HEK293 (cell line): ENCODE data around the gene PRSS16.
A peak's percentile ranks its signal among the peaks of the same experiment; 100 is the strongest.

Source experiments
- CTCF ChIA-PET: fragments of 350-600 bp; formaldehyde crosslinking; extraction: SDS; loops from one replicate; lab custom pipeline; 2021; ENCODE audit warnings: antibody characterized with exemption; lab: Yijun Ruan, JAX
- POLR2A ChIA-PET: fragments of 300-600 bp; formaldehyde crosslinking; extraction: SDS; loops from one replicate; lab custom pipeline; 2020; ENCODE audit warnings: antibody characterized with exemption, inconsistent platforms; lab: Yijun Ruan, JAX
- H3K27ac ChIP-seq: fragments of 200-500 bp; sonication (Bioruptor generic); 2 replicates; pipeline ENCODE4 v1.5.1; 2014; ENCODE audit warnings: low read depth, low read length, control low read depth, inconsistent platforms; ENCODE audit errors: extremely low read depth
- H3K36me3 ChIP-seq, 2 experiments: fragments of 200-500 bp in 1 of 2; sonication (Bioruptor generic) in 1 of 2; 1 replicate in 1 of 2; 2 replicates in 1 of 2; pipeline ENCODE4 v1.5.1; 2014 to 2017; ENCODE audit warnings: inconsistent platforms in 2 of 2, low read length in 2 of 2; ENCODE audit not compliant: control insufficient read depth in 2 of 2, insufficient read depth in 1 of 2
- H3K4me1 ChIP-seq: fragments of 200-500 bp; sonication (Bioruptor generic); 2 replicates; pipeline ENCODE4 v1.5.1; 2014; ENCODE audit warnings: mild to moderate bottlenecking, low read length, inconsistent platforms; ENCODE audit not compliant: control insufficient read depth, insufficient read depth
- H3K4me3 ChIP-seq: 2 replicates; pipeline ENCODE4 v1.5.1; 2011; ENCODE audit warnings: low read depth, mild to moderate bottlenecking, control low read depth, low read length, moderate library complexity
- H3K9me3 ChIP-seq: fragments of 200-500 bp; sonication (Bioruptor generic); 2 replicates; pipeline ENCODE4 v1.5.1; 2014; ENCODE audit warnings: low read depth, low read length, inconsistent platforms; ENCODE audit not compliant: control insufficient read depth, insufficient read depth
- HOXC10 ChIP-seq: sonication (generic); formaldehyde crosslinking; IDR thresholded peaks from 2 replicates; pipeline ENCODE4 v1.8.1; 2023; ENCODE audit warnings: mild to moderate bottlenecking, missing genetic modification reagents
- KLF7 ChIP-seq: fragments of 450-650 bp; formaldehyde crosslinking; IDR thresholded peaks from 2 replicates; pipeline ENCODE4 v1.5.1; 2016; ENCODE audit warnings: missing biosample characterization, missing genetic modification characterization, borderline replicate concordance
- REPIN1 ChIP-seq: fragments of 450-650 bp; formaldehyde crosslinking; IDR thresholded peaks from 2 replicates; pipeline ENCODE4 v1.5.1; 2017; ENCODE audit warnings: missing biosample characterization, missing genetic modification characterization, low read depth
- SALL2 ChIP-seq: fragments of 450-650 bp; formaldehyde crosslinking; IDR thresholded peaks from 2 replicates; pipeline ENCODE4 v1.5.0; 2017; ENCODE audit warnings: missing biosample characterization, mild to moderate bottlenecking, missing genetic modification characterization, borderline replicate concordance
- SETDB1 ChIP-seq: IDR thresholded peaks from one replicate; pipeline ENCODE4 v1.6.1; 2017; ENCODE audit warnings: mild to moderate bottlenecking, low read length, moderate library complexity, mixed read lengths; ENCODE audit not compliant: insufficient read length
- YY1 ChIP-seq: fragments of 450-650 bp; formaldehyde crosslinking; IDR thresholded peaks from 2 replicates; pipeline ENCODE4 v1.5.1; 2018; ENCODE audit warnings: missing biosample characterization, missing genetic modification characterization
- ZBTB11 ChIP-seq: fragments of 450-650 bp; formaldehyde crosslinking; conservative IDR thresholded peaks from 2 replicates; pipeline ENCODE4 v1.5.1; 2016; ENCODE audit warnings: low read depth, missing biosample characterization, missing genetic modification characterization
- ZFP37 ChIP-seq: fragments of 450-650 bp; formaldehyde crosslinking; IDR thresholded peaks from 2 replicates; pipeline ENCODE4 v1.5.1; 2016; ENCODE audit warnings: missing biosample characterization, missing genetic modification characterization
- ZNF10 ChIP-seq: fragments of 450-650 bp; formaldehyde crosslinking; IDR thresholded peaks from 2 replicates; pipeline ENCODE4 v1.5.1; 2017; ENCODE audit warnings: missing biosample characterization, missing genetic modification characterization
- ZNF121 ChIP-seq: fragments of 450-650 bp; formaldehyde crosslinking; IDR thresholded peaks from 2 replicates; pipeline ENCODE4 v1.5.1; 2016; ENCODE audit warnings: missing biosample characterization, missing genetic modification characterization
- ZNF133 ChIP-seq: fragments of 450-650 bp; formaldehyde crosslinking; IDR thresholded peaks from 2 replicates; pipeline ENCODE4 v1.5.1; 2016; ENCODE audit warnings: missing biosample characterization, missing genetic modification characterization
- ZNF146 ChIP-seq: fragments of 450-650 bp; formaldehyde crosslinking; IDR thresholded peaks from 2 replicates; pipeline ENCODE4 v1.5.1; 2016; ENCODE audit warnings: missing biosample characterization, missing genetic modification characterization
- ZNF2 ChIP-seq: fragments of 450-650 bp; formaldehyde crosslinking; IDR thresholded peaks from 2 replicates; pipeline ENCODE4 v1.5.1; 2016; ENCODE audit warnings: missing biosample characterization, missing genetic modification characterization
- ZNF274 ChIP-seq, 2 experiments: fragments of 200-500 bp in 1 of 2; fragments of 450-650 bp in 1 of 2; sonication (Bioruptor generic) in 1 of 2; formaldehyde crosslinking in 1 of 2; IDR thresholded peaks; 2 replicates each; pipeline versions ENCODE4 v1.5.1 to v1.6.1; 2014 to 2016; ENCODE audit warnings: borderline replicate concordance in 1 of 2, inconsistent platforms in 1 of 2, low read length in 1 of 2, missing biosample characterization in 1 of 2, missing genetic modification characterization in 1 of 2
- ZNF335 ChIP-seq: fragments of 450-650 bp; formaldehyde crosslinking; conservative IDR thresholded peaks from 2 replicates; pipeline ENCODE4 v1.5.1; 2016; ENCODE audit warnings: missing biosample characterization, missing genetic modification characterization
- ZNF366 ChIP-seq: fragments of 450-650 bp; formaldehyde crosslinking; conservative IDR thresholded peaks from 2 replicates; pipeline ENCODE4 v1.5.1; 2016; ENCODE audit warnings: missing biosample characterization, missing genetic modification characterization
- ZNF398 ChIP-seq: fragments of 450-650 bp; formaldehyde crosslinking; IDR thresholded peaks from 2 replicates; pipeline ENCODE4 v1.5.1; 2017; ENCODE audit warnings: missing biosample characterization, missing genetic modification characterization
- ZNF48 ChIP-seq: fragments of 450-650 bp; formaldehyde crosslinking; IDR thresholded peaks from 2 replicates; pipeline ENCODE4 v1.5.1; 2016; ENCODE audit warnings: missing biosample characterization, missing genetic modification characterization
- ZNF660 ChIP-seq: fragments of 450-650 bp; IDR thresholded peaks from 2 replicates; pipeline ENCODE4 v1.5.1; 2018; ENCODE audit warnings: missing biosample characterization, mild to moderate bottlenecking, missing genetic modification characterization
- ZNF664 ChIP-seq: fragments of 450-650 bp; formaldehyde crosslinking; IDR thresholded peaks from 2 replicates; pipeline ENCODE4 v1.5.1; 2016; ENCODE audit warnings: missing biosample characterization, missing genetic modification characterization
- ZNF791 ChIP-seq: fragments of 450-650 bp; formaldehyde crosslinking; IDR thresholded peaks from 2 replicates; pipeline ENCODE4 v1.5.1; 2016; ENCODE audit warnings: missing biosample characterization, missing genetic modification characterization

The PRSS16 gene

GRCh38 chr6:27283279-27283678 lies 35.8 kb downstream of the PRSS16 start (continued):
- TF ChIP-seq ZNF121 (tag by site-specific recombination), result no peak
- no peak for TF ChIP-seq ZFP37

- TF ChIP-seq ZNF10 (tag by site-specific recombination) (peak; percentile 16; the same call in 1 of the 2 replicates), ZNF146 (tag by site-specific recombination) (no peak), ZNF133 (peak; percentile 88)
- POLR2A ChIA-PET, result interaction anchor here (1.3 kb wide), 1 partner anchor 10 kb away, joined by 9 read pairs; no protein-coding TSS in a partner anchor
- Histone ChIP-seq H3K4me3 (no peak overlapping the region), H3K36me3 (no peaks in the 10 kb centered on the region), H3K4me1 (peaks cover 3% of the 10 kb centered on the region; the same call in 1 of the 2 replicates), H3K9me3 (no peaks in the 10 kb centered on the region), H3K27ac (no peak overlapping the region)
- CTCF ChIA-PET, result interaction anchor here (0.7 kb wide), 1 partner anchor 11 kb away, joined by 5 read pairs; no protein-coding TSS in a partner anchor
Observed at GRCh38 chr6:27286141-27286540, 38.6 kb downstream of the PRSS16 start.

- peak overlapping the region; percentile 44 for H3K4me3 ChIP-seq
- no peaks in the 10 kb centered on the region for H3K36me3 ChIP-seq
- POLR2A ChIA-PET, result interaction anchor here (0.9 to 1.3 kb wide), 2 partner anchors 8 to 36 kb away, joined by 6 to 9 read pairs; no protein-coding TSS in a partner anchor
- H3K27ac ChIP-seq, result peak overlapping the region; percentile 67
- CTCF ChIA-PET, result interaction anchor here (0.6 kb wide), 2 partner anchors 109 to 1450 kb away, joined by 3 read pairs; no protein-coding TSS in a partner anchor
- no peak for TF ChIP-seq SALL2
- no peak for TF ChIP-seq ZNF274 (IDR thresholded peaks at IDR 0.05; ENCODE audit: low read length)
- no peak for TF ChIP-seq ZNF274 (tag by site-specific recombination; IDR thresholded peaks at IDR 0.05; ENCODE audit: borderline replicate concordance)
- no peak for TF ChIP-seq YY1 (tag by site-specific recombination)
- no peak for TF ChIP-seq SETDB1
- no peak for TF ChIP-seq ZNF660 (tag by site-specific recombination)
- no peak for TF ChIP-seq ZNF664 (tag by site-specific recombination)
- TF ChIP-seq ZNF366 (tag by site-specific recombination), result peak; percentile 62; the same call in 1 of the 2 replicates
- TF ChIP-seq ZNF335 (tag by site-specific recombination), result peak; percentile 62; the same call in 1 of the 2 replicates
- TF ChIP-seq HOXC10 (CRISPR knock-in tag), result no peak
- H3K4me1 ChIP-seq, result peaks cover 3% of the 10 kb centered on the region; the same call in 1 of the 2 replicates
- no peaks in the 10 kb centered on the region for H3K9me3 ChIP-seq
Observed at GRCh38 chr6:27287751-27288135, 40.2 kb downstream of the PRSS16 start.

GRCh38 chr6:27288136-27289044 lies 40.9 kb downstream of the PRSS16 start:
- CTCF ChIA-PET, result interaction anchor here (0.5 to 0.6 kb wide), 2 partner anchors 110 to 298 kb away, joined by 3 read pairs; no protein-coding TSS in a partner anchor
- H3K4me3 ChIP-seq, result peak overlapping the region; percentile 44
- TF ChIP-seq ZBTB11 (tag by site-specific recombination) (peak; percentile 30; the same call in 1 of the 2 replicates), ZNF48 (tag by site-specific recombination) (no peak), REPIN1 (no peak), ZNF2 (tag by site-specific recombination) (0 out of 2 replicates have a peak, but pooled peaks have one; percentile 26), KLF7 (tag by site-specific recombination) (no peak), ZNF791 (tag by site-specific recombination) (no peak), ZNF335 (tag by site-specific recombination) (peak; percentile 99), ZNF398 (tag by site-specific recombination) (no peak)

More at GRCh38 chr6:27288136-27289044, 40.9 kb downstream of the PRSS16 start:
- POLR2A ChIA-PET, result interaction anchor here (0.9 kb wide), 1 partner anchor 37 kb away, joined by 6 read pairs; no protein-coding TSS in a partner anchor
- no peaks in the 10 kb centered on the region for H3K36me3 ChIP-seq
- H3K27ac ChIP-seq, result peak overlapping the region; percentile 67
- H3K4me1 ChIP-seq, result peaks cover 3% of the 10 kb centered on the region; the same call in 1 of the 2 replicates
- no peaks in the 10 kb centered on the region for H3K9me3 ChIP-seq
